ENCODE results near the gene CFAP299. TPM values are rescaled to one million over a fixed set of nuclear protein-coding genes. Genes with fewer than 3 reads are reported as not detected.

CFAP299 gene
- total and polyA plus RNA-seq, 9 of the 15 experiments (the other 6 are each of a cell fraction or from before 2014, with no cell fraction given) = 0.09 to 3.0 (median 0.76) TPM

DNA sequence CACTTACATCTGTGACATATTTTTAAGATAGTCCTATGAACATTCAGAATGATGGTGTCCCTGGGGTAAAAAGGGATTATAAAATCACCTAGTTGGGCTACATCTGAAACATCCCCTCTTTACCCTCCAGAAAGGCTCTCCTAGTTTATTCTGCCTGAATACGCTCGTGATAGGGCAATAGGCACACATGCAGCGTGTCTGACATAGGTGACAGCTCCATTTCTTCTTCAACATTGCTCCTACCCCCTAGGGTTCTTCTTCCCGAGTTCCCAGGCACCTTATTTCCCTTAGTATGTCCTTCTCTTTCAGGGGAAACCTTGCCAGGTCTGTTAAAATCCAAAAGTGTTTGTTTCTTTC, 27.1 kb upstream of the CFAP299 start (continued):
- no peak for TF ChIP-seq ZC3H11A (IDR thresholded peaks at IDR 0.05; ENCODE audit: low read depth, low read length)
- no peak for TF ChIP-seq ZNF830 (CRISPR knock-in tag; IDR thresholded peaks at IDR 0.05)
- TF ChIP-seq HEY1 (CRISPR knock-in tag; IDR thresholded peaks at IDR 0.05; ENCODE audit: borderline replicate concordance) = no peak
- TF ChIP-seq SAFB2 (IDR thresholded peaks at IDR 0.05; ENCODE audit: borderline replicate concordance, low read depth, low read length, severe bottlenecking) = no peak
- TF ChIP-seq, protein P1, sequence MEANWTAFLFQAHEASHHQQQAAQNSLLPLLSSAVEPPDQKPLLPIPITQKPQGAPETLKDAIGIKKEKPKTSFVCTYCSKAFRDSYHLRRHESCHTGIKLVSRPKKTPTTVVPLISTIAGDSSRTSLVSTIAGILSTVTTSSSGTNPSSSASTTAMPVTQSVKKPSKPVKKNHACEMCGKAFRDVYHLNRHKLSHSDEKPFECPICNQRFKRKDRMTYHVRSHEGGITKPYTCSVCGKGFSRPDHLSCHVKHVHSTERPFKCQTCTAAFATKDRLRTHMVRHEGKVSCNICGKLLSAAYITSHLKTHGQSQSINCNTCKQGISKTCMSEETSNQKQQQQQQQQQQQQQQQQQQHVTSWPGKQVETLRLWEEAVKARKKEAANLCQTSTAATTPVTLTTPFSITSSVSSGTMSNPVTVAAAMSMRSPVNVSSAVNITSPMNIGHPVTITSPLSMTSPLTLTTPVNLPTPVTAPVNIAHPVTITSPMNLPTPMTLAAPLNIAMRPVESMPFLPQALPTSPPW (CRISPR knock-in tag; IDR thresholded peaks at IDR 0.05) = no peak

DNA sequence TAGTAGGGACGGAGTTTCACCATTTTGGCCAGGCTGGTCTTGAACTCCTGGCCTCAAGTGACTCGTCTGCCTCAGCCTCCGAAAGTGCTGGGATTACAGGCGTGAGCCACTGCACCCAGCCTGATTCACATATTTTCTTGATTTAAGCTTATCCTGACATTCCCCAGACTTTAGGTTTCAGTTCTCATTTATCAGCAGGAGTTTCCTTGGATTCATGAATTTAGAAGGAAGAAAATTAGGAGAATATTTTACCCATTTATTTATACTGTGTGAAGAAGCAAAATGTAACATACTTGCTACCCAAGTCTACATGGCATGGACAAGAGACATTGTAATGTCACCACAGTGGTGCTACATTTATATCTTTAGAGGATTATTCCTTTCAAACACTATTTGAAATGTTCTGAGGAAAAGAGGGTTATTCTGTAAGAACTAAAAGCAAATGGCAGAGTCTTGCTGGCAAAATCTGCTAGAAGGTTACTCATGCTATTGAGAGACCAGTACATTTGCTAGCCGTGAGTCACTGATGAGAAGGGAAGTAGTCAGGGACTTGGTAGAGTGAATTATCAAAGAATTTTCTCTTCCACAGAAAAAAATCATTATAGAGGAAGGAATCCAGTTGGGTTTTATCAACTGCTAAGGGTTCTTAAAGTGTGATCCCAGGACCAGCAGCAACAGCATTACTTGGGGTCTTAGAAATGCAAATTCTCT, 26.1 kb upstream of the CFAP299 start:
- CTCF ChIA-PET (ENCODE audit: low intra/inter-chr PET ratio) = no interaction called here

More for the DNA sequence above, 26.1 kb upstream of the CFAP299 start:
- H3K4me2 ChIP-seq (ENCODE audit: insufficient read depth, low read length) = no peak overlapping the region
- FAIRE-seq = no peak
- TF ChIP-seq CSDE1 (IDR thresholded peaks at IDR 0.05) (no peak), FOSL1 (tag; conservative IDR thresholded peaks at IDR 0.05) (0 out of 2 replicates have a peak, but pooled peaks have one; percentile 27)
- ATAC-seq = no peak
- no peaks in the 10 kb centered on the region for H3K9me3 ChIP-seq (replicated peaks; ENCODE audit: control insufficient read depth, insufficient read depth, low read depth, low read length)
- no peaks in the 10 kb centered on the region for H3K36me3 ChIP-seq (ENCODE audit: control insufficient read depth, insufficient read depth, low read length)
- no peaks in the 10 kb centered on the region for H3K27me3 ChIP-seq (ENCODE audit: control insufficient read depth in 2 of 2, insufficient read depth in 2 of 2, low read length in 2 of 2)
- H4K20me1 ChIP-seq (replicated peaks; ENCODE audit: control insufficient read depth, insufficient read depth, low read length) = no peaks in the 10 kb centered on the region
- no peak overlapping the region for H3K9ac ChIP-seq (ENCODE audit: insufficient read depth in 1 of 2, low read depth in 2 of 2, low read length in 2 of 2)
- no peak for DNase-seq (ENCODE audit: extremely low read depth in 1 of 4, low spot score in 3 of 4)
- WGBS (ENCODE audit: insufficient coverage, low coverage, missing lambda C conversion rate) = 40% methylated on average over 4 of the region's 5 CpGs
- H2AFZ ChIP-seq (ENCODE audit: low read depth, low read length) = no peak overlapping the region
- in situ Hi-C loops (cut with MboI) (no loop called here), intact Hi-C loops (cut with micrococcal nuclease) (no loop called here)
- H3K79me2 ChIP-seq (ENCODE audit: control insufficient read depth, insufficient read depth, low read length) = no peaks in the 10 kb centered on the region
- POLR2A ChIA-PET = no interaction called here
- H3K4me3 ChIP-seq = no peak overlapping the region
- BruUV-seq (replicated peaks) = no TSS peak
- no peaks in the 10 kb centered on the region for H3K9me1 ChIP-seq (ENCODE audit: control insufficient read depth, insufficient read depth, low read length)
- no peaks in the 10 kb centered on the region for H3K4me1 ChIP-seq (replicated peaks in 1 of 2; ENCODE audit: control insufficient read depth in 2 of 2, insufficient read depth in 2 of 2, low read length in 2 of 2)
- H3K27ac ChIP-seq (ENCODE audit: extremely low read depth, low read depth, low read length) = no peak overlapping the region

Data from K562 (cell line).